Prostate gland (tissue), 2 donors: ENCODE data around the gene ABTB2. TPM values are rescaled to one million over a fixed set of nuclear protein-coding genes. Genes with fewer than 3 reads are reported as not detected.

ENCODE experiments used
- DNase-seq: peaks from one replicate; pipeline ENCODE4 v3.0.0-alpha.2; 2019; ENCODE audit warnings: low spot score
- H3K27ac ChIP-seq, 2 donors: fragments of 200-600 bp; sonication (generic); 2 replicates each; pipeline ENCODE4 v1.5.1; 2017 to 2019
- H3K27me3 ChIP-seq: fragments of 200-600 bp; sonication (generic); replicated peaks from 2 replicates; pipeline ENCODE4 v1.5.1; 2019; ENCODE audit not compliant: insufficient read depth
- H3K36me3 ChIP-seq, 2 donors: fragments of 200-600 bp; sonication (generic); 1 replicate in 1 of 2; 2 replicates in 1 of 2; pipeline versions ENCODE4 v1.5.1 to v1.8.1; 2017 to 2019
- H3K4me1 ChIP-seq: fragments of 200-600 bp; sonication (generic); replicated peaks from 2 replicates; pipeline ENCODE4 v1.5.1; 2019
- H3K4me3 ChIP-seq, 2 donors: fragments of 200-600 bp; sonication (generic); 2 replicates each; pipeline ENCODE4 v1.5.1; 2017 to 2019
- H3K9me3 ChIP-seq: fragments of 200-600 bp; sonication (generic); 2 replicates; pipeline ENCODE4 v1.5.1; 2017
- CTCF ChIP-seq, 4 experiments: fragments of 200-600 bp in 2 of 4; fragments of 450-650 bp in 2 of 4; sonication (generic) in 2 of 4; IDR thresholded peaks; 1 replicate in 3 of 4; 2 replicates in 1 of 4; pipeline ENCODE4 v1.5.1; 2016 to 2019; ENCODE audit warnings: antibody characterized with exemption in 4 of 4, mild to moderate bottlenecking in 2 of 4, moderate library complexity in 2 of 4
- POLR2A ChIP-seq: fragments of 450-650 bp; IDR thresholded peaks from one replicate; pipeline ENCODE4 v1.6.1; 2016; ENCODE audit warnings: antibody characterized with exemption, mild to moderate bottlenecking
- POLR2AphosphoS5 ChIP-seq: sonication (generic); formaldehyde crosslinking; IDR thresholded peaks from one replicate; pipeline ENCODE4 v1.6.1; 2017; ENCODE audit warnings: antibody characterized with exemption
- WGBS: methylation state at CpG from one replicate; pipeline ENCODE4 v1.1.5; 2018; 5-methylcytosine and 5-hydroxymethylcytosine counted together
- intact Hi-C: fragments of 100-400 bp; cut with DNase I; formaldehyde crosslinking; loops from one replicate; pipeline ENCODE4 v1.14.2; 2022
- total RNA-seq, 2 donors: library from RNA; depleted of rRNA; stranded (reverse); fragments of >200 nt; gene quantifications; one replicate each; pipeline ENCODE4 v1.1.0, GENCODE V29; 2016

ABTB2 gene
- total RNA-seq, 2 donors from 2014 or later, result 3.0 to 13.7 TPM

- H3K36me3 ChIP-seq, result no peaks in the 10 kb centered on the region
- peak overlapping the region in 1 of 2 donors; percentile 14 for H3K27ac ChIP-seq
These were observed 200.6 kb downstream of the ABTB2 start for GRCh38 chr11:34157163-34157562.

GRCh38 chr11:34155757-34156062 lies 202.1 kb downstream of the ABTB2 start:
- Histone ChIP-seq H3K4me1 (peaks cover 20% of the 10 kb centered on the region), H3K4me3 (no peak overlapping the region), H3K36me3 (no peaks in the 10 kb centered on the region), H3K27ac (peak overlapping the region; percentile 81 to 85), H3K27me3 (no peaks in the 10 kb centered on the region), H3K9me3 (no peaks in the 10 kb centered on the region)
- TF ChIP-seq POLR2AphosphoS5 (no peak), CTCF (IDR thresholded peaks at IDR 0.05) (no peak), POLR2A (no peak)
- DNase-seq, result no peak
- intact Hi-C loops, result no loop called here
- 20% methylated on average over 2 of the region's 2 CpGs for WGBS

More at GRCh38 chr11:34157163-34157562, 200.6 kb downstream of the ABTB2 start:
- no peaks in the 10 kb centered on the region for H3K27me3 ChIP-seq
- no peaks in the 10 kb centered on the region for H3K9me3 ChIP-seq
- no peak for DNase-seq
- no peak overlapping the region for H3K4me3 ChIP-seq
- WGBS, result 74% methylated on average over 9 of the region's 9 CpGs
- TF ChIP-seq POLR2AphosphoS5 (no peak), CTCF (IDR thresholded peaks at IDR 0.05) (no peak), POLR2A (no peak)
- intact Hi-C loops, result no loop called here
- peaks cover 16% of the 10 kb centered on the region for H3K4me1 ChIP-seq

GRCh38 chr11:34155057-34155756 lies 202.6 kb downstream of the ABTB2 start:
- no peaks in the 10 kb centered on the region for H3K9me3 ChIP-seq
- H3K27ac ChIP-seq, result peak overlapping the region; percentile 81 to 85
- H3K36me3 ChIP-seq, result no peaks in the 10 kb centered on the region
- 29% methylated on average over 15 of the region's 15 CpGs for WGBS
- TF ChIP-seq POLR2A, result no peak
- peak; percentile 42 for TF ChIP-seq POLR2AphosphoS5
- H3K27me3 ChIP-seq, result no peaks in the 10 kb centered on the region
- H3K4me3 ChIP-seq, result no peak overlapping the region
- H3K4me1 ChIP-seq, result peaks cover 25% of the 10 kb centered on the region
- peak; percentile 66 for DNase-seq
- intact Hi-C loops, result no loop called here

- peak overlapping the region; percentile 81 to 85 for H3K27ac ChIP-seq
- no peak for DNase-seq
- intact Hi-C loops, result no loop called here
These were observed 203.5 kb downstream of the ABTB2 start for GRCh38 chr11:34154059-34154875.

More at GRCh38 chr11:34154059-34154875, 203.5 kb downstream of the ABTB2 start:
- 69% methylated on average over 16 of the region's 16 CpGs for WGBS
- Histone ChIP-seq H3K4me1 (peaks cover 25% of the 10 kb centered on the region), H3K9me3 (no peaks in the 10 kb centered on the region), H3K27me3 (no peaks in the 10 kb centered on the region), H3K4me3 (no peak overlapping the region), H3K36me3 (no peaks in the 10 kb centered on the region)
- TF ChIP-seq CTCF (IDR thresholded peaks at IDR 0.05) (no peak), POLR2A (no peak), POLR2AphosphoS5 (no peak)
